WTC11 (cell line): Measurements from ENCODE around the gene STUB1. TPM values are rescaled to one million over a fixed set of nuclear protein-coding genes. Genes with fewer than 3 reads are reported as not detected.

Experiments
- ATF1 ChIP-seq: sonication (generic); formaldehyde crosslinking; IDR thresholded peaks from 2 replicates; pipeline ENCODE4 v1.8.1; 2023; ENCODE audit warnings: mild to moderate bottlenecking, moderate library complexity, missing genetic modification reagents
- FOXJ3 ChIP-seq: sonication (generic); formaldehyde crosslinking; IDR thresholded peaks from 2 replicates; pipeline ENCODE4 v1.9.0; 2021; ENCODE audit warnings: missing genetic modification reagents, mild to moderate bottlenecking, borderline replicate concordance
- HMGA2 ChIP-seq: fragments of 250-450 bp; sonication (Bioruptor Pico); IDR thresholded peaks from 2 replicates; pipeline ENCODE4 v1.4.0; 2021; ENCODE audit warnings: mild to moderate bottlenecking, moderate library complexity
- MLX ChIP-seq: sonication (generic); formaldehyde crosslinking; IDR thresholded peaks from 2 replicates; pipeline ENCODE4 v1.8.1; 2023; ENCODE audit warnings: mild to moderate bottlenecking, missing genetic modification reagents, moderate library complexity
- MXD4 ChIP-seq: fragments of 250-450 bp; sonication (Bioruptor Pico); IDR thresholded peaks from 2 replicates; pipeline ENCODE4 v1.8.0; 2021; ENCODE audit warnings: mild to moderate bottlenecking, moderate library complexity, borderline replicate concordance
- NR1H2 ChIP-seq: sonication (generic); formaldehyde crosslinking; IDR thresholded peaks from 2 replicates; pipeline ENCODE4 v1.9.0; 2021; ENCODE audit warnings: mild to moderate bottlenecking, moderate library complexity, missing genetic modification reagents
- OVOL2 ChIP-seq: fragments of 250-450 bp; sonication (Bioruptor Pico); IDR thresholded peaks from 2 replicates; pipeline ENCODE4 v1.9.0; 2021; ENCODE audit warnings: mild to moderate bottlenecking, borderline replicate concordance
- PREB ChIP-seq: sonication (generic); formaldehyde crosslinking; IDR thresholded peaks from 2 replicates; pipeline ENCODE4 v1.8.1; 2022; ENCODE audit warnings: mild to moderate bottlenecking, missing genetic modification reagents, moderate library complexity, borderline replicate concordance
- SMAD4 ChIP-seq: sonication (generic); formaldehyde crosslinking; IDR thresholded peaks from 2 replicates; pipeline ENCODE4 v1.8.0; 2022; ENCODE audit warnings: mild to moderate bottlenecking, missing genetic modification reagents
- TEAD4 ChIP-seq: sonication (generic); formaldehyde crosslinking; IDR thresholded peaks from 2 replicates; pipeline ENCODE4 v1.8.0; 2022; ENCODE audit warnings: mild to moderate bottlenecking, missing genetic modification reagents
- TP53 ChIP-seq: sonication (generic); formaldehyde crosslinking; IDR thresholded peaks from 2 replicates; pipeline ENCODE4 v1.8.1; 2023; ENCODE audit warnings: mild to moderate bottlenecking, missing genetic modification reagents
- USF1 ChIP-seq: sonication (generic); formaldehyde crosslinking; IDR thresholded peaks from 2 replicates; pipeline ENCODE4 v1.8.0; 2022; ENCODE audit warnings: mild to moderate bottlenecking, missing genetic modification reagents
- ZMAT4 ChIP-seq: fragments of 250-450 bp; sonication (Bioruptor Pico); IDR thresholded peaks from 2 replicates; pipeline ENCODE4 v1.9.0; 2021; ENCODE audit warnings: mild to moderate bottlenecking
- ZNF121 ChIP-seq: sonication (generic); formaldehyde crosslinking; IDR thresholded peaks from 2 replicates; pipeline ENCODE4 v1.8.0; 2023; ENCODE audit warnings: missing genetic modification reagents
- ZNF232 ChIP-seq: sonication (generic); formaldehyde crosslinking; IDR thresholded peaks from 2 replicates; pipeline ENCODE4 v1.8.0; 2022; ENCODE audit warnings: mild to moderate bottlenecking, missing genetic modification reagents
- ZNF263 ChIP-seq: sonication (generic); formaldehyde crosslinking; IDR thresholded peaks from 2 replicates; pipeline ENCODE4 v1.8.1; 2022; ENCODE audit warnings: low read depth, mild to moderate bottlenecking, moderate library complexity, missing genetic modification reagents
- ZNF281 ChIP-seq: sonication (generic); formaldehyde crosslinking; IDR thresholded peaks from 2 replicates; pipeline ENCODE4 v1.8.0; 2023; ENCODE audit warnings: mild to moderate bottlenecking, missing genetic modification reagents
- total RNA-seq: library from RNA; stranded (reverse); gene quantifications from 3 replicates; pipeline ENCODE4 v1.2.3, GENCODE V29; 2021
- TF ChIP-seq, protein P1 (sequence below): sonication (generic); formaldehyde crosslinking; IDR thresholded peaks from 2 replicates; pipeline ENCODE4 v1.8.0; 2022; ENCODE audit warnings: mild to moderate bottlenecking, missing genetic modification reagents
- TF ChIP-seq, protein P2 (sequence below): fragments of 250-450 bp; sonication (Bioruptor Pico); IDR thresholded peaks from 2 replicates; pipeline ENCODE4 v1.9.0; 2021; ENCODE audit warnings: mild to moderate bottlenecking
- TF ChIP-seq, protein P3 (sequence below): sonication (generic); formaldehyde crosslinking; conservative IDR thresholded peaks from 2 replicates; pipeline ENCODE4 v1.8.1; 2023; ENCODE audit warnings: mild to moderate bottlenecking, low read depth, missing genetic modification reagents, moderate library complexity
- TF ChIP-seq, protein P4 (sequence below): sonication (generic); formaldehyde crosslinking; IDR thresholded peaks from 2 replicates; pipeline ENCODE4 v1.8.1; 2023; ENCODE audit warnings: mild to moderate bottlenecking, moderate library complexity, missing genetic modification reagents

The STUB1 gene
- total RNA-seq, 1 experiment from 2014 or later, result 88.2 TPM

DNA sequence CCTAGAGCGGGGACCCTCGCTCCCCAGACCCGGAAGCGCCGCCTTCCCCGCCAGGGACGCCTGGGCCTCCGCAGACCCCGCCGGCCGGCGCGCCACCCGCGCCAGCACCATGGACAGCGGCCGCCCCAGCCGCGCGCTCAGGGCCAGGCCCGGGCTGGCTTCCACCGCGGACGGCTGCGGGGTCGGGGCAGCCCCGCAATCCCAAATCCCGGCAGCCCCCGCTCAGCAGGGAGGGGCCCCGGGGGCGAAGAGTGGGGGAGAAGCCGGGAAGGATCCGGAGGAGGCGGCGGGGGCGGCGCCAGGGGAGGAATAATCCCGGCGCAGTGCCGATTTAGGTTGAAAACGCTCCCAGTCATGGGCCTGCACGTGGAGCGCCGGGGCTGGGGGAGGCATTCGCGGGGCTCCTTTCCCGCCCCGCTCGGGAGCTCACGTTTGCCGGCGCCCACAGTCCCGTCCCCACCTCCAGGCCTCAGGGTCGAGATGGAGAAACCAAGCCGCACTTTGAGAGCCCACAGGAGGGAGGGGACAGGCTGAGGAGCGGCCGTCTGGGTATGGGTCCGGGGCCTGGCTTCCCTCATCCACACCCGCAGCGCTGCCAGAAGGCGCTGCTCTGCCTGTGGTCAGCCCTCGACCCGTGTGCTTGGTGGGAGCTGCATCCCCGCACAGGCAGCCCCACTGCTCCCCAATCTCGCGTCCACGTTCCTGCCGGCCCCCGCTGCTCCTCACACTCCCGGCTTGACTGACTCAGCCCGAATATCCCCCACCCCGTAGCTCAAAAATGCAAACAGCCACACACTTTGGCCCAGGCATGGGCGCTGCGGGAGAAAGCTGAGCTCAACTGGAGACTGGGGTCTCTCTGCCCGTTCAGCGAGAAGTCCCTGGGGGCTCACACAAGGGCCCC is 20.7 kb downstream of the STUB1 start (continued):
- TF ChIP-seq, protein P1, sequence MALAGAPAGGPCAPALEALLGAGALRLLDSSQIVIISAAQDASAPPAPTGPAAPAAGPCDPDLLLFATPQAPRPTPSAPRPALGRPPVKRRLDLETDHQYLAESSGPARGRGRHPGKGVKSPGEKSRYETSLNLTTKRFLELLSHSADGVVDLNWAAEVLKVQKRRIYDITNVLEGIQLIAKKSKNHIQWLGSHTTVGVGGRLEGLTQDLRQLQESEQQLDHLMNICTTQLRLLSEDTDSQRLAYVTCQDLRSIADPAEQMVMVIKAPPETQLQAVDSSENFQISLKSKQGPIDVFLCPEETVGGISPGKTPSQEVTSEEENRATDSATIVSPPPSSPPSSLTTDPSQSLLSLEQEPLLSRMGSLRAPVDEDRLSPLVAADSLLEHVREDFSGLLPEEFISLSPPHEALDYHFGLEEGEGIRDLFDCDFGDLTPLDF, result 0 out of 2 replicates have a peak, but pooled peaks have one; percentile 37
- TF ChIP-seq FOXJ3 (no peak), ZMAT4 (CRISPR knock-in tag) (no peak), ZNF263 (CRISPR knock-in tag) (peak; percentile 70; the same call in 1 of the 2 replicates), ZNF232 (CRISPR knock-in tag) (peak; percentile 93), NR1H2 (CRISPR knock-in tag) (no peak), TP53 (peak; percentile 94), ZNF121 (no peak), TEAD4 (CRISPR knock-in tag) (peak; percentile 89; the same call in 1 of the 2 replicates), MXD4 (CRISPR knock-in tag) (no peak), ZNF281 (no peak), SMAD4 (CRISPR knock-in tag) (peak; percentile 89; the same call in 1 of the 2 replicates), HMGA2 (CRISPR knock-in tag) (no peak), PREB (CRISPR knock-in tag) (peak; percentile 25; the same call in 1 of the 2 replicates), MLX (peak; percentile 91; the same call in 1 of the 2 replicates), USF1 (CRISPR knock-in tag) (no peak), ATF1 (CRISPR knock-in tag) (peak; percentile 84; the same call in 1 of the 2 replicates), OVOL2 (CRISPR knock-in tag) (no peak)
- TF ChIP-seq, protein P2, sequence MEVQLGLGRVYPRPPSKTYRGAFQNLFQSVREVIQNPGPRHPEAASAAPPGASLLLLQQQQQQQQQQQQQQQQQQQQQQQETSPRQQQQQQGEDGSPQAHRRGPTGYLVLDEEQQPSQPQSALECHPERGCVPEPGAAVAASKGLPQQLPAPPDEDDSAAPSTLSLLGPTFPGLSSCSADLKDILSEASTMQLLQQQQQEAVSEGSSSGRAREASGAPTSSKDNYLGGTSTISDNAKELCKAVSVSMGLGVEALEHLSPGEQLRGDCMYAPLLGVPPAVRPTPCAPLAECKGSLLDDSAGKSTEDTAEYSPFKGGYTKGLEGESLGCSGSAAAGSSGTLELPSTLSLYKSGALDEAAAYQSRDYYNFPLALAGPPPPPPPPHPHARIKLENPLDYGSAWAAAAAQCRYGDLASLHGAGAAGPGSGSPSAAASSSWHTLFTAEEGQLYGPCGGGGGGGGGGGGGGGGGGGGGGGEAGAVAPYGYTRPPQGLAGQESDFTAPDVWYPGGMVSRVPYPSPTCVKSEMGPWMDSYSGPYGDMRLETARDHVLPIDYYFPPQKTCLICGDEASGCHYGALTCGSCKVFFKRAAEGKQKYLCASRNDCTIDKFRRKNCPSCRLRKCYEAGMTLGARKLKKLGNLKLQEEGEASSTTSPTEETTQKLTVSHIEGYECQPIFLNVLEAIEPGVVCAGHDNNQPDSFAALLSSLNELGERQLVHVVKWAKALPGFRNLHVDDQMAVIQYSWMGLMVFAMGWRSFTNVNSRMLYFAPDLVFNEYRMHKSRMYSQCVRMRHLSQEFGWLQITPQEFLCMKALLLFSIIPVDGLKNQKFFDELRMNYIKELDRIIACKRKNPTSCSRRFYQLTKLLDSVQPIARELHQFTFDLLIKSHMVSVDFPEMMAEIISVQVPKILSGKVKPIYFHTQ (CRISPR knock-in tag), result no peak
- TF ChIP-seq, protein P3, sequence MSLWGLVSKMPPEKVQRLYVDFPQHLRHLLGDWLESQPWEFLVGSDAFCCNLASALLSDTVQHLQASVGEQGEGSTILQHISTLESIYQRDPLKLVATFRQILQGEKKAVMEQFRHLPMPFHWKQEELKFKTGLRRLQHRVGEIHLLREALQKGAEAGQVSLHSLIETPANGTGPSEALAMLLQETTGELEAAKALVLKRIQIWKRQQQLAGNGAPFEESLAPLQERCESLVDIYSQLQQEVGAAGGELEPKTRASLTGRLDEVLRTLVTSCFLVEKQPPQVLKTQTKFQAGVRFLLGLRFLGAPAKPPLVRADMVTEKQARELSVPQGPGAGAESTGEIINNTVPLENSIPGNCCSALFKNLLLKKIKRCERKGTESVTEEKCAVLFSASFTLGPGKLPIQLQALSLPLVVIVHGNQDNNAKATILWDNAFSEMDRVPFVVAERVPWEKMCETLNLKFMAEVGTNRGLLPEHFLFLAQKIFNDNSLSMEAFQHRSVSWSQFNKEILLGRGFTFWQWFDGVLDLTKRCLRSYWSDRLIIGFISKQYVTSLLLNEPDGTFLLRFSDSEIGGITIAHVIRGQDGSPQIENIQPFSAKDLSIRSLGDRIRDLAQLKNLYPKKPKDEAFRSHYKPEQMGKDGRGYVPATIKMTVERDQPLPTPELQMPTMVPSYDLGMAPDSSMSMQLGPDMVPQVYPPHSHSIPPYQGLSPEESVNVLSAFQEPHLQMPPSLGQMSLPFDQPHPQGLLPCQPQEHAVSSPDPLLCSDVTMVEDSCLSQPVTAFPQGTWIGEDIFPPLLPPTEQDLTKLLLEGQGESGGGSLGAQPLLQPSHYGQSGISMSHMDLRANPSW (CRISPR knock-in tag), result peak; percentile 93; the same call in 1 of the 2 replicates
- TF ChIP-seq, protein P4, sequence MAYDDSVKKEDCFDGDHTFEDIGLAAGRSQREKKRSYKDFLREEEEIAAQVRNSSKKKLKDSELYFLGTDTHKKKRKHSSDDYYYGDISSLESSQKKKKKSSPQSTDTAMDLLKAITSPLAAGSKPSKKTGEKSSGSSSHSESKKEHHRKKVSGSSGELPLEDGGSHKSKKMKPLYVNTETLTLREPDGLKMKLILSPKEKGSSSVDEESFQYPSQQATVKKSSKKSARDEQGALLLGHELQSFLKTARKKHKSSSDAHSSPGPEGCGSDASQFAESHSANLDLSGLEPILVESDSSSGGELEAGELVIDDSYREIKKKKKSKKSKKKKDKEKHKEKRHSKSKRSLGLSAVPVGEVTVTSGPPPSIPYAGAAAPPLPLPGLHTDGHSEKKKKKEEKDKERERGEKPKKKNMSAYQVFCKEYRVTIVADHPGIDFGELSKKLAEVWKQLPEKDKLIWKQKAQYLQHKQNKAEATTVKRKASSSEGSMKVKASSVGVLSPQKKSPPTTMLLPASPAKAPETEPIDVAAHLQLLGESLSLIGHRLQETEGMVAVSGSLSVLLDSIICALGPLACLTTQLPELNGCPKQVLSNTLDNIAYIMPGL (CRISPR knock-in tag), result peak; percentile 76; the same call in 1 of the 2 replicates
